ENCODE measurements around the gene EFCAB12.

The EFCAB12 gene

DNA sequence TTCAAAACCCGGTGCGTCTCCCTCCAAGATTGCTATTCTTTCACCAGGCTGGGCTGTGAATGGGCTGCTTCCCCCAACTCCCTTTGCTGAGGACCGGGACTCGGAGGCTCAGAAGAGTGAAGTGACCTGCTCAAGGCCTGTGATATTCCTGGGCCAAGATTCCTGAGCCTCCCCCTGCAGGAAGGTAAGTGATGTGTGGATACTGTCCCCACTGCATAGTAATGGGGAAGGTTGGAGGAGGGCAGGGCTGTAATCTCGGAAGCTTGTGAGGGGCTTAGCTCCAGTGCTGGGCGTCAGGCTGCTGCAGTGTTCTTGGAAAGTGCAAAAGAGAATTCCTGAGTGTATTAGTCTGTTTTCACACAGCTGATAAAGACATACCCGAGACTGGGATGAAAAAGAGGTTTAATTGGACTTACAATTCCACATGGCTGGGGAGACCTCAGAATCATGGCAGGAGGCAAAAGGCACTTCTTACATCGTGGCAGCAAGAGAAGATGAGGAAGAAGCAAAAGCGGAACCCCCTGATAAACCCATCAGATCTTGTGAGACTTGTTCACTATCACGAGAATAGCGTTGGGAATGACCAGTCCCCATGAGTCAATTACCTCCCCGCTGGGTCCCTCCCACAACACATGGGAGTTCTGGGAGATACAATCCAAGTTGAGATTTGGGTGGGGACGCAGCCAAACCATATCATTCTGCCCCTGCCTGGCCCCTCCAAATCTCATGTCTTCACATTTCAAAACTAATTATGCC, 67.6 kb downstream of the EFCAB12 start:
- DNase-seq (ENCODE audit: low read depth): no peak
- H3K9ac ChIP-seq (ENCODE audit: low read length): no peak overlapping the region
- H3K27me3 ChIP-seq (replicated peaks; ENCODE audit: control insufficient read depth, insufficient read depth, low read length): peaks cover 25% of the 10 kb centered on the region
- no peaks in the 10 kb centered on the region for H3K36me3 ChIP-seq (ENCODE audit: control insufficient read depth, insufficient read depth, low read length, severe bottlenecking)
- peaks cover 5% of the 10 kb centered on the region for H3K4me1 ChIP-seq (ENCODE audit: control insufficient read depth, insufficient read depth, low read length)
- H3K4me3 ChIP-seq (ENCODE audit: low read length): no peak overlapping the region
- no peaks in the 10 kb centered on the region for H3K9me3 ChIP-seq (ENCODE audit: control insufficient read depth, low read length)

DNA sequence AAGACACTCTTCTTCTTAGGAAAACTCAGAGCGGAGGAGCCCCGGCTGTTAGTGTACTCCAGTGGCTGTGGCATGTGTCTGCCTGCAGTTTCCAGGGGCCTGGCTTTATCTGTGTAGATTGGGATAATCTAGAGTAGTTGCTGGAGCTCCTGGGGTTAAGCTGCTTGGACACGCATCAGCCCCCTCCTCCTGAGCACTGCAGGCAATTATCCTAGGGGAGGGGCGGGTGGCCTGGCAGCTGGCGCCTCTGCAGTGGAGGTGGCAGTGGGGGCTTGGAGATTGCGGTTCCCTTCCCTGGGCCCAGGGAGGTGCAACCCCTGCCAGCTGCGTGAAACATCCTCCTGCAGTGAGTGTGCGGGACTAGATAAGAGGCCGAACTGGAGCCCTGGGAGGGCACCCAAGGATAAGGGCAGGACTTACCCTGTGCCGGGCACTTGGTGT, 68.2 kb downstream of the EFCAB12 start:
- no peak overlapping the region for H3K9ac ChIP-seq (ENCODE audit: low read length)
- no peaks in the 10 kb centered on the region for H3K4me1 ChIP-seq (ENCODE audit: control insufficient read depth, insufficient read depth, low read length)
- no peak for DNase-seq (ENCODE audit: low read depth)
- H3K4me3 ChIP-seq (ENCODE audit: low read length): no peak overlapping the region
- no peaks in the 10 kb centered on the region for H3K36me3 ChIP-seq (ENCODE audit: control insufficient read depth, insufficient read depth, low read length, severe bottlenecking)
- H3K9me3 ChIP-seq (ENCODE audit: control insufficient read depth, low read length): no peaks in the 10 kb centered on the region
- peaks cover 25% of the 10 kb centered on the region for H3K27me3 ChIP-seq (replicated peaks; ENCODE audit: control insufficient read depth, insufficient read depth, low read length)

DNA sequence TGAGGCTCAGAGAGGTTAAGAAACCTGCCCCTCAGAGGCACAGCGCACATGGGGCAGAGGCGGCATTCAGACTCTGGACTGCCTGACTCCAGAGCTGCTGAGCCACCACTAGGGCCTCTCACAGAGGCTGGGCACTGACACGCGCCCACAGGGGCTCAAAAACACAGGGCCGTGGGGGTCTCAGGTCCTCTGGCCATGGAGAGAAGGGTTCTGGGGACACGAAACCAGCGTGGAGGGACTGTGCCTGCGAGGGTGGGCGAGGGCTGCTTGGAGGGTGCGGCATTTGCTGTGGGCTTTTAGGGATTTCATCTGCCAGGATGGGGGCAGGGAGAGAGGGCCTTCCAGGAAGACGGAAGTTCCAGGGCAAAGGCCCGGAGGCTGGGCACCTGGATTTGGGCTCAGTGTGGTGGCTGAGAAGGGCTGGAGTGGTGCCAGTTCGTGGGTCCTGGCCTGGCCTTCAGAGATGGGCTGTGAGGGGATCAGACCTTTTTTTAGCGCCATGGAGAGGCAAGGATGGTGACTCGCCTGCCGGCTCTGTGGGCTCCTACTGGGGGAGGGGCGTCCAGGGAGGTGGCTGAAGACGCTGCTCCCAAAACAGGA, 69.6 kb downstream of the EFCAB12 start:
- Histone ChIP-seq H3K4me1 (ENCODE audit: control insufficient read depth, insufficient read depth, low read length) (no peaks in the 10 kb centered on the region), H3K9ac (ENCODE audit: low read length) (no peak overlapping the region), H3K9me3 (ENCODE audit: control insufficient read depth, low read length) (no peaks in the 10 kb centered on the region), H3K27me3 (replicated peaks; ENCODE audit: control insufficient read depth, insufficient read depth, low read length) (peaks cover 30% of the 10 kb centered on the region), H3K4me3 (ENCODE audit: low read length) (no peak overlapping the region), H3K36me3 (ENCODE audit: control insufficient read depth, insufficient read depth, low read length, severe bottlenecking) (no peaks in the 10 kb centered on the region)
- DNase-seq (ENCODE audit: low read depth): no peak

DNA sequence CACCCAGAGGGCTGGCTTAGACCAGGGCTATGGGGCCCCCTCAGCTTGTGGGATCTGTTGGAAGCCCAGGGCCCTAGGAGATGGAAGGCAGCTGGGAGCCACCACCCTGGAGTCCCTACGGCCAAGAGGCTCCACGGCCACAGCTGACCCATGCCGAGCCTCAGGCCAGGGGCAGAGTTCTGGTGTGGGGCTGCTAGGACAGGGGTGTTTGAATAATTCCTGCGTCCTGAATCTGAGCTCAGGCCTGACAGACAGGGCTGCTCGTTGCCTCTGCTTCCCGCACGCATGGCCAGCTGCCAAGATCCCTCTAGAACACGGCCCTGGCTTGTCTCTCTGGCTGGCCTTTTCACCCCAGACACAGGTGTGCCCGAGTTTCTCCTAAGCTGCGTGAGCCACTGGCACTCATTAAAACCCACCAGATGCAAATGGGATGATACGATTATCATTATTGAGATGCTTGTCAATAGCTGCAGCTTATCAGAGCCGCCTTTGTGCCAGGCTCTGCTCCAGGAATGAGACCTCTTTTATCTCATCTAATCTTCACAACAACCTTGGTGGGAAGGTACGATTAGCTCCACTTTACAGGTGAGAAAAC, 70.2 kb downstream of the EFCAB12 start:
- H3K9me3 ChIP-seq (ENCODE audit: control insufficient read depth, low read length): no peaks in the 10 kb centered on the region
- DNase-seq (ENCODE audit: low read depth): no peak

DNA sequence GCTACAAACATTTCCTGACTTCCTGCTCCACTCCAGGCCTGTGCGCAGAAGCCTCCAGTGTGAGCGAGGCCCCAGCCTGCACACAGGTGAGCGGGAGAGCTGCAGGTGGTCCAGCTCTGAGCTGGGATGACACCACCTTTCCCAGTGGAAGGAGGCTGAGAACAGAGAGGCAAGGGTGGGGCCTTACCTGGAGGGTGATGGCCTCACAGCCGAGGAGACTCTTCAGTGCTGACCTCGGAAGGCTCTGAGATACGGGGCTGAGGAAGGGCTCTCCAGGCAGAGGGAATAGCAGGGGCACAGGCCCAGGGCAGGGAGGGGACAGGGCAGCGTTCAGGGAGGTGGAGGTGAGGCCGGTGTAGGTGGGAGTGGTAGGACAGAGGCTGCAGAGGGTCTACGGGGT, 70.8 kb downstream of the EFCAB12 start:
- no peaks in the 10 kb centered on the region for H3K4me1 ChIP-seq (ENCODE audit: control insufficient read depth, insufficient read depth, low read length)
- no peak overlapping the region for H3K4me3 ChIP-seq (ENCODE audit: low read length)
- H3K27me3 ChIP-seq (replicated peaks; ENCODE audit: control insufficient read depth, insufficient read depth, low read length): peaks cover 35% of the 10 kb centered on the region
- no peak overlapping the region for H3K9ac ChIP-seq (ENCODE audit: low read length)
- no peak for DNase-seq (ENCODE audit: low read depth)
- H3K9me3 ChIP-seq (ENCODE audit: control insufficient read depth, low read length): no peaks in the 10 kb centered on the region
- H3K36me3 ChIP-seq (ENCODE audit: control insufficient read depth, insufficient read depth, low read length, severe bottlenecking): no peaks in the 10 kb centered on the region

More for the DNA sequence above, 70.2 kb downstream of the EFCAB12 start:
- Histone ChIP-seq H3K9ac (ENCODE audit: low read length) (no peak overlapping the region), H3K36me3 (ENCODE audit: control insufficient read depth, insufficient read depth, low read length, severe bottlenecking) (no peaks in the 10 kb centered on the region), H3K4me3 (ENCODE audit: low read length) (no peak overlapping the region), H3K27me3 (replicated peaks; ENCODE audit: control insufficient read depth, insufficient read depth, low read length) (peaks cover 30% of the 10 kb centered on the region), H3K4me1 (ENCODE audit: control insufficient read depth, insufficient read depth, low read length) (no peaks in the 10 kb centered on the region)

DNA sequence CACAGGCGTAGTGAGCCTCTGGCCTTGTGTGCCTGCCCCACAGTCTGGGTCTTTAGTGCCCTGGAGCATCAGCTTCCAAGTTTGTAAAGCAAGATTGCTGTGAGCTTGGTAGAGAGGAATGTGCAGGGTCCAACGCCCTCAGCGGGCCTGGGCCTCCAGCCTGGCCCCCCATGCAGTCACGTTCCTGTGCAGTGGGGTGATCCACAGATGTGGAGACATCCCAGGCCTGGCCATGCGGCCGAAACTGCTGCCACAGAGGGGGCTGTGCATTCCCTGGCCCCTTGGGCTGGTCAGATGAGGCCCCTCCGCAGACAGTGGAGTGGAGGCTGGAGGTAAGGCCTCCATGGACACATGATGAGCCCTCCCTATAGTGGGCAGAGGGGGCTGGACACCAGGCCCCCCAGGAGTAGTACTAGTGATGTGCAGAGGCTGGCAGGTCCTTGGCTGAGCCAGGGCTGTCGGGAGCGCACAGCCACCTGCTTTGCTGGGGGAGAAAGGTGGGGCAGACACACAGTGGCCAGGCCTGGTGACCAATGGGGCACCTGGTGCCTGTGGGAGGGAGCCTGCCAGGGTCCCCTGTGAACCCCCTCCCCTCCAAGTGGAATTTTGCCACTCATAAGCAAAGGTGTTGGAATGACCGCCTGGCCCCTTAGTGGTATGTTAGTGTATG, 71.5 kb downstream of the EFCAB12 start:
- no peaks in the 10 kb centered on the region for H3K36me3 ChIP-seq (ENCODE audit: control insufficient read depth, insufficient read depth, low read length, severe bottlenecking)
- H3K27me3 ChIP-seq (replicated peaks; ENCODE audit: control insufficient read depth, insufficient read depth, low read length): peaks cover 41% of the 10 kb centered on the region
- H3K4me1 ChIP-seq (ENCODE audit: control insufficient read depth, insufficient read depth, low read length): no peaks in the 10 kb centered on the region
- H3K4me3 ChIP-seq (ENCODE audit: low read length): no peak overlapping the region
- H3K9me3 ChIP-seq (ENCODE audit: control insufficient read depth, low read length): no peaks in the 10 kb centered on the region
- H3K9ac ChIP-seq (ENCODE audit: low read length): no peak overlapping the region
- no peak for DNase-seq (ENCODE audit: low read depth)

DNA sequence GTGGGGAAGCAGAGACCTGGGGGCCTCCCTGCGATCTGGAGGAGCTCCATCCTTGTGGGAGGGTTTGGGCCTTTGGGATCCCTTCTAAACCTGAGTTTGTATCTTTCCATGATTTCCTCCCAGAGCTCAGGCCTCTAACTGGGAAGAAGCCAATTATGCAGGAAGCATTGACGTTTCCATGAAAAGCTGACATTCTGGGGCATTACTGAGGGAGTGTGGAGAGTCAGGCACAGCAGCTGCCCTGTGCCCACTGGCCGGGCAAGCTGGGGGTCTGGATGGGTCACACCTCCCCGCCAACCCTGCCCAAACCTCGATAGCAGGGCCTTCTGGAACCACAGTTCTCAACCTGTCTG, 74.9 kb downstream of the EFCAB12 start:
- no peak for DNase-seq (ENCODE audit: low read depth)
- peaks cover 34% of the 10 kb centered on the region for H3K27me3 ChIP-seq (replicated peaks; ENCODE audit: control insufficient read depth, insufficient read depth, low read length)
- no peak overlapping the region for H3K4me3 ChIP-seq (ENCODE audit: low read length)
- H3K9me3 ChIP-seq (ENCODE audit: control insufficient read depth, low read length): no peaks in the 10 kb centered on the region
- H3K4me1 ChIP-seq (ENCODE audit: control insufficient read depth, insufficient read depth, low read length): no peaks in the 10 kb centered on the region
- no peaks in the 10 kb centered on the region for H3K36me3 ChIP-seq (ENCODE audit: control insufficient read depth, insufficient read depth, low read length, severe bottlenecking)
- H3K9ac ChIP-seq (ENCODE audit: low read length): no peak overlapping the region

DNA sequence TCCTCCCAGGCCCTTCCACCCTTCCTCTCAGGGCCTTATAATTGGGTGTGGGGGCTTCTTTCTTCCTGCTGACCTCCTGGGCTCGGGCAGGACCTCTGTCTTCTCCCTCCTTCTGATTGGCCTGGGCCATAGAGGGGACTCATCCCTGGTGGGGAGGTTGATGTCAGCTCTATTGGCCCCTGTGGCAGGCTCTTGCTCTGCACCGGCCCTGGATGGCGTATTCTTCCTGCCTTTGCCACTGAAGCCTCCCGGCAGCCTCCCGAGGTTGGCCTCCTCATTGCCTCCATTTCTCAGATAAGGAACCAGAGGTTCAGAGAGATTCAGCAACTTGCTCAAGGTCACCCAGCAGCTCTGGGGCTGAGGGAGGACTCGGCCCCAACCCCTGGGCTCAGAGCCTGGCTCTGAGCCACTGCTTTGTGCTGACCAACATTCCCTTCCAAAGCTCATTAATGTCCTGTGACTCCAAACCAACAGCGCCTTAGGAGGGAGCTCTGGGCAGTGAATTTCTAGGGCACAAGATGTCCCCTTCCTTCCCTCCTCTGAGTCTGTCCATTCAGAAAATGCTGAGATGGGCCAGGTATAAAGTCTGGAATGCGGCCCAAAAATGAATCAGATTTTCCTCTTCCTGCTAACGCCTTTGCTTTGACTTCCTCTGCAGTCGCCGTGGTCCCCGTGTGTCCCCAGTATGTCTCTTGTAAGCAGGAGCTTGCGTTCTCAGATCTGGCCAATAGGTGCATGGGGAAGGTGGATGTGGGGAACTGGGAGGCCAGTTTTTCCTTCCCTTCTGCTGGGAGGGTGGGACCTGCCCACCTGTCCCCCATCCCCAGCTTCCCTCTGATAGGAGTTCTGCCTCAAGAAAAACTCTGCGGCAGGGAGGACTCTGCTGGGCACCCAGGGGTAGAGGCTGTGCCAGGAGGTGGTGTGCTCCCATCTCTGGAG, 75.5 kb downstream of the EFCAB12 start:
- Histone ChIP-seq H3K9me3 (ENCODE audit: control insufficient read depth, low read length) (no peaks in the 10 kb centered on the region), H3K36me3 (ENCODE audit: control insufficient read depth, insufficient read depth, low read length, severe bottlenecking) (no peaks in the 10 kb centered on the region), H3K9ac (ENCODE audit: low read length) (no peak overlapping the region), H3K27me3 (replicated peaks; ENCODE audit: control insufficient read depth, insufficient read depth, low read length) (peaks cover 30% of the 10 kb centered on the region), H3K4me1 (ENCODE audit: control insufficient read depth, insufficient read depth, low read length) (no peaks in the 10 kb centered on the region), H3K4me3 (ENCODE audit: low read length) (no peak overlapping the region)
- no peak for DNase-seq (ENCODE audit: low read depth)

DNA sequence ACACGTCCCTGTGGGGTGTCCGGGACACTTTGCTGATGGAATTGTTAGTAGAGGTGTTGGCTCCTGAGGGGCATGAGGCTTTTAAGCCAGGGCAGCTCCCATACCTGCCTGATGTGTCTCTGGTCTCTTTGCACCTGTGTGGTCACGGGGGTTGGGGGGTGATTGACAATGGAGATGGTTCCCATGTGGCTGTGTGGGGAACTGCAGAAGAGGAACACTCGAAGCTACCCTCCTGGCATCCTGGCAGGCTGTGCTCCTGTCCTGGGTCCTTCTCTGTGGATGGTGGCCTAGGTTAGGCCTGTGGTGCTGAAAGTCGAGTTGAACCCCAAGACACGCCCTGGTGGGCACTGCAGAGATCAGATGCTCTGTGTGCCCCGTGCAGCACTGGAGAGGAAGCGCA, 76.4 kb downstream of the EFCAB12 start:
- H3K9me3 ChIP-seq (ENCODE audit: control insufficient read depth, low read length): no peaks in the 10 kb centered on the region
- DNase-seq (ENCODE audit: low read depth): no peak
- H3K9ac ChIP-seq (ENCODE audit: low read length): no peak overlapping the region
- H3K4me1 ChIP-seq (ENCODE audit: control insufficient read depth, insufficient read depth, low read length): peaks cover 2% of the 10 kb centered on the region
- peaks cover 28% of the 10 kb centered on the region for H3K27me3 ChIP-seq (replicated peaks; ENCODE audit: control insufficient read depth, insufficient read depth, low read length)
- H3K36me3 ChIP-seq (ENCODE audit: control insufficient read depth, insufficient read depth, low read length, severe bottlenecking): no peaks in the 10 kb centered on the region
- no peak overlapping the region for H3K4me3 ChIP-seq (ENCODE audit: low read length)
